NCI-H1048 (cell line): ENCODE measurements around the gene ATXN7L1.
"Not testable (repeated sequence)": the region's sequence is repeated elsewhere in the genome, so short reads cannot be mapped to it uniquely, and the experiment has no call there.

Experiments used
- DNase-seq: peaks from one replicate; lab custom pipeline; 2025; lab: John Stamatoyannopoulos, UW

ATXN7L1 gene

DNA sequence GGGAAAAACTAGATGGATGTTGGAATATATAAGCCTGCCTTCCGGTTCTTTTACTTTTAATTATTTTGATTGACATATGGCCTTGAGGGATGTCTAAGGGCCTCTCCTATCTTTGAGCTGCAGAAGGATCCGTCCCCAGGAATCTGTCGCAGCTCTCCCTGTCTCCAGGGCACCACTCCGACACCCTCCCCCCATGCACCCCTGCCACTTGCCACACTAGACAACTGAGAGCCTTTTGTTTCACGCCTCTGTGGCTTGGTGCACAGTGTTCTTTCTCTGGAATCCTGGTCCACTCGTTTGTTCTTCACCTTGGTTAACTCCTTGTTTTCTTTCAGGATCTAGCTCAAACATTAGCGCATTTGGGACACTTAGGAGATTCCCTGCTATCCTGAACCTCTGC, 171.0 kb downstream of the ATXN7L1 start:
- DNase-seq = no peak

DNA sequence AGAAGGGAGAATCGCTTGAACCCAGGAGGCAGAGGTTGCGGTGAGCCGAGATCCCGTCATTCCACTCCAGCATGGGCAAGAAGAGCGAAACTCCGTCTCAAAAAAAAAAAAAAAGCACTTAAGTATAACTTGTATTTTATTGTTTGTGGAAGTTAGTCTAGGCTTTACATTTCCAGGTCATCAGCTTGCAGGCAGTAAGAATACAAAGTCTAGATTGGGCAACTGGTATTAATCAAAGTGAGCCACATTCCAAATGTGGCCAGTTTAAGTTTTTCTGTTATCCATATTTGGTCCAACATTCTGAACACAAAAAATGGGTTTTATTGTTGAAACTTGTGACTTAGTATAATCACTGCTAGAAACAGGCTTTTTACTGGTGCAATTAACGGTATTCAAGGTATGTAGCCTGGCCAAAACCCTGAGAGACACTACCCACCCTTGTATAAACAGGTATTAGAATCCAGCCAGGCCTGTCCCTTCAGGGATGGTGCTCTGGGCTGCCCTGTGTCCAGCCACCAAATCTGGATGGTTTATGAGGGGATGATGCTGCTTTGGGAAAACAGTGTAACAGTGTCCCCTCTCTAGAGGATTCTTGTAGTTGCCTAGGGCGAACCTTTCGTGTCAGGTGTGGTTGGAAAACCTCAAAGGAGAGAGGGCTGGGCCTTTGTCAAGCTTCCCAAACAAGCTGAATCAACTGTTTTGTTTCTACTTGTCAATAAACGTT, 173.0 kb downstream of the ATXN7L1 start:
- no peak for DNase-seq

DNA sequence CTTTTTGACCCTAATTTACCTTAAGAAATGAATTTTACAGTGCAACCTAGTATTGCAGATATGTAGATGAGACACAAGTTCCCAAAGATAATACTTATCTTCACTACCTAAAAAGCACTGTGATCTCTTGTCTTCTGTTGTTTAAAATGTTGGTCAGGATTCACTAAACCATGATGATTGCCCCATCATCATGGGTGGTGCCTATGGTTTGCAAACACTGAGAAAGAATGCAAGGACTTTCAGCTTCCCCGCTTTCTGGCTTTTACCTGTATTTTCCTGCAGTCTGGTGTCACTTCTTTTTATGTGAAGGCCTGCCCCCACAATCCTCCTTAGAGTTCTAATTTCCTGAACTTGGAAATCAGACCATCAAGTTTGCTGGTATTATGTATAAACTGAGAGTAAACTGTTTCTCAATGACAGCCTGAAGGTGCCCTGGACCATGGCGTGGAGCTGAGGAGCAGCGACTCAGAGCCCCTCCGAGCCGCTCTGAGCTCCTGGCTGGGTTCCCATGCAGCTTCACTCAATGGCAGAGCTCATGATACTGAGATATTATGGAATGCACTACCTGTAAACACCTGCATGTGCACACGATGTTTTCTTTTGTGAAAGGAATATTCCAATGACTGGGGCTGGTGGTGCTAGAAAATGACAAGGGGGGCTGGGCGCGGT, 176.7 kb downstream of the ATXN7L1 start:
- DNase-seq = no peak

DNA sequence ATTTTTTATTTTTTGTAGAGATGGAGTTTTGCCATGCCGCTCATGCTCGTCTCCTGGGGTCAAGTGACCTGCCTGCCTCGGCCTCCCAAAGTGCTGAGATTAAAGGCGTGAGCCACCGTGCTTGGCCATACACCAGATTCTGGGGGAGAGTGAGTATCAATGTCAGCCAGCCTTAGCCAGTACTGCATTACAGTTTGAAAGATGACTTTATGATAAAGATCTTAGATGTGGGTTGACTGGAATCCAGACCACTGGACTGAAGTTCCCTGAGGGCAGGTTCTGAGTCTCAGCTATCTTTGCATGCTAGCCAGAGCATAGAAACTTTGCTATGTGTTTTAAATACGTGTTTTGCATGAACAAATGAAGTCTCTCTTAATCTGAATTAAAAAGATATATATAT, 177.9 kb downstream of the ATXN7L1 start:
- DNase-seq = no peak

- DNase-seq = no peak
Observed at GRCh38 chr7:105697753-105698152, 178.6 kb downstream of the ATXN7L1 start.

GRCh38 chr7:105697169-105697568, 179.2 kb downstream of the ATXN7L1 start:
- DNase-seq = not testable (repeated sequence)

DNA sequence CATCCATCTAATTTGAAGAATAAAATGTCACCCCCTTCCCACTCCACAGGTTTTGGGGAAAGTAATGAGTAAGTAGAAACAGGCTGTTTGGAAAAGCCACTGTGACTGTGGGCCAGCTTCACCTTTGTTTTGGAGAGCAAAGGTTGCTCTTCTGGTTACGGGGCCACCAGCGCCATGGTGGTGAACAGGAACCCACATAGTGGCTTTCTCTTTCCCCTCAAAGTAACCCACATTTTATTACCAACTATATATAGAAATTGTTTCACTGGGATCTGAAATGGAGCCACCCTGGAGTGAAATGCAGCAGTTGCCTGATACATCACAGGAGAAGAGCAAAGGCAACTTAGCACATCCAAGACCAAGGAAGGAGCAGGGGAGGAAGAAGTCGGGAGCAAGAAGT, 182.8 kb downstream of the ATXN7L1 start:
- DNase-seq = no peak

- peak; percentile 46 for DNase-seq
Observed at GRCh38 chr7:105691680-105692564, 184.5 kb downstream of the ATXN7L1 start.

DNA sequence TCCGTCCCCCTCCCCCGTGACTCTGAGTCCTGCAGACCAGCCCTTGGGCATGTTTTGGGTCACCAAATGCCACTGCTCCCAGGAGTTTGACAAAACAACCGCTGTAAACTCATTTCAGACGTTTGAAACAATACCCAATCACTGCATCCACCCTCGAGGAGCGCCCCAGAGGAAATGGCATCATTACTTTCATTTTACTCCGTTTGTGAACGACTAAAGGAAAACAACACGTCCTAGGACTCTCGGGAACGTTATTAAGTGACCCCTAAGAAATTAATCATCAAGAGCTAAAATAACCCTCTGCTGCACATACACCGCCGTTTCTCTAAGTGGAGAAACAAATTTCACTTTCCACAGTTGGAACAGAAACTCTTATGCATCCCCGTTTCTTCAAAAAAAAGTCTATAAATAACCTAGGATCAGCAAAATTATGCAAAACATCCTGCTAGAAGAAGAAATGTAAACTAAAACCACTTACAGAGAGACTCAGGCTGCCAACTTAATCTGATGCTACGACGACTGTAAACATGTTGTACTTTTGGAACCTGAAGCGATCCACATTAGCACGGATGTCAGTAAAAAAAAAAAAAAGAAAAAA, 185.2 kb downstream of the ATXN7L1 start:
- DNase-seq = no peak

DNA sequence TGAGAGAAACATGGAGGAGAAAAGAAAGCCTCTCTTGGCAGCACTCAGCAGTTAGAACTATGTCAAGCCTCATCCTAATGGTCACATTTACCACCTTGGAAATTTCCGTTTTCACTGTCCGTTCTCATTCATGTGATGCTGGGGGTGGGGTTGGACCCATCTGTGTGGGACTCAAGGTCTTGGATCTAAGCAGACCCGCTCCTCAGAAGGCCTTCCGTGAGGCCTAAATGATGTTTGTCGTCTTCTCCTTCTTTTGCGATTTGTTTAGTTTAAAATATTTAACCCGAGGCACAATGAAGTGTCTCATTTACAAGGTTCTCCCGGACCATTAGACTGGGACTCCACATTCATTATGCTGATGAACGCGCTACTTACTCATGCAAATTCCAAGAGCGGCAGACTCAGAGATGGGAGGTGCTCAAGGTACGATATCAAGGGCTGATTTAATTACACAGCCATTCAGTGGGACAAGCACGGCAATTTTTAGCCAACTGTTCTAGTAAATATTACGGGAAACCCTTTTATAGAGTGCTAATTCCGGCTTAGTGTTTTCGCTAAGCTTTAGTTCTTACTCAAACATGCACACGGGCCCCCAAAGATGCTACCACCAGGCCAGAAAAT, 186.0 kb downstream of the ATXN7L1 start:
- peak; percentile 79 for DNase-seq

GRCh38 chr7:105689067-105689819, 187.2 kb downstream of the ATXN7L1 start:
- DNase-seq = no peak

DNA sequence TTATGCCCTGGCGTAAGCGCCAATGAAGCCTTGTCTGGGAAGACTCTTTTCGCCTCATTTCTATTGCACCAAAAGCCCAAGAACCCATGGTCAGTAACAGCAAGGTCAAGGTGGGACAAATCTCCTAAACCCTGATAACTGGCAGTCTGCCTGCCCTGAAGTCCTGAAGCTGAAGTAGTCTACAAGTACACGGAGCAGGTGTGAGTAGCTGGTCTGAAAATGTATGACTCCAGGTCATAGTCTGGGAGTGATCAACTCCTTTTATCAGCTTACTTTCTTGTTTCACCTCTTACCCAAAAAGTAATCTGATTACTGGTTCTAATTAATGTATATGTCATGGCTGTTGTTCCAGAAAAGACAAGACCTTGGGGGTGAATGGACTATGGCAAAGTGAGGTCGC, 187.8 kb downstream of the ATXN7L1 start:
- no peak for DNase-seq

GRCh38 chr7:105685161-105685560, 191.2 kb downstream of the ATXN7L1 start:
- no peak for DNase-seq

- DNase-seq = no peak
Observed at GRCh38 chr7:105682341-105683060, 193.9 kb downstream of the ATXN7L1 start.

GRCh38 chr7:105680505-105681187, 195.8 kb downstream of the ATXN7L1 start:
- DNase-seq = no peak

DNA sequence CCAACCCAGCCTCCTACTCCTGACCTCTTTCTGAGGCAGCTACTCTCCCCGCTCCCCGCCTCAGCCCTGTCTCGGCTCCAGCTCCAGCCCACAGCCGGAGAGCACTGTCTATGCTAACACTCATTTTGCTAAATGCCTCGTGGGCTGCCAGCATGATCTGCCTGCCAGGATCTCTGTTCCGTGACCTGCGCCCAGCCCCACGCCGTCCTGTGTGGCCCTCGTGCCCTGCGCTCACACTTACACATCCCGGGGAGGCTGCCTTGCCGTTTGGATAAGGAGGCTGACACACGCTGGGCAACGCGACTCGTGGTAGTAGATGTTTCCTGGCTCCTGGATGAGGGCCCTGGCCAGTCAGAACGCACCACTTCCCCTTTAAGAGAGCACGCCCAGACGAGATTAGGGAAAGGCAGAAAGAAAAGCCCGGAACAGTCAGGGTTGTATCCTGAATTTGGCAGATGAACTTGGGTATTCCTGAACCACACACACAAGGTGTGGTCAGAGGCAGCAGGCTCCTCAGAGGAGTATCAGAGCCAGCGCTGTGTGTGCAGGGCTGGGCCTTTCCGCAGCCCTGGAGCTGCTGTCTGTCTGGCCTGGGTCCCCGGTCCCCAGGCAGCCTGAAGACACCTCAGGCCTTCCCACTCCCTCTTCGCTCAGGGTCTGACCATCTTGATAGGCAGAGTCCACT, 197.4 kb downstream of the ATXN7L1 start:
- DNase-seq = no peak

DNA sequence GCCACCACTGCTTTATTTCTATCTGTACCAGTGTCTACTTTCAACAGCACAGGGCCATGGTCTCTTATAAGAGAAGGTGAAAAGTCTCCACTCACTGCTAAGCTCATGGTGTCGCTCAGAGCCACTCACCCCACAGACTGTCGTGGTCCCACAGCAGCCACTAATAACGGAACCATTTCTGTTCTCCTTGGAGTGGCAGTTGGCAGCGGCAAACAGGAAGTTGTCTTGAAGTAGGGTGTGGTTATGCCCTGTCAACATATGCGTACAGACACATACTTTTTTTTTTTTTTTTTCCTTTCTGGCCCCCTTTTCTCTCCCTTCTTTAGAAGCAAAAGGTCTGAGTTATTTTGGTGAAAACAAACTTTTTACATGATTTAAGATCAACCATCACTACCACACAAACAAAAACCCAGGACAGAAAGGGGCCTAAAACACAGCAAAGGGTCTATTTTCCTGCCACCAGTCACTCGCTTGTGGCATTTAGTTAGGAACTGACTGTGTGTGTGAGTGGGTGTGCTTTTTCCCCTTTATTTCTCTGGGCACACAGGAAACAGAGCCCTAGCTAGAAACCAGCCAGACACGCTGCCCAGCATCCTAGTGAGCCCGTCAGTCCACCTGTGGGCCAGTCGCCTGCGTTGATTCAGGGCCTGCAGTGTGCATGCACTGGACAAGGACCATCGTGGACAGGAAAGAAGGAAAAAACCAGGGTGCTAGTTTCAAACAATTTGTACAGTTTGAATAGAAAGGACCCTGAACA, 198.4 kb downstream of the ATXN7L1 start:
- no peak for DNase-seq

DNA sequence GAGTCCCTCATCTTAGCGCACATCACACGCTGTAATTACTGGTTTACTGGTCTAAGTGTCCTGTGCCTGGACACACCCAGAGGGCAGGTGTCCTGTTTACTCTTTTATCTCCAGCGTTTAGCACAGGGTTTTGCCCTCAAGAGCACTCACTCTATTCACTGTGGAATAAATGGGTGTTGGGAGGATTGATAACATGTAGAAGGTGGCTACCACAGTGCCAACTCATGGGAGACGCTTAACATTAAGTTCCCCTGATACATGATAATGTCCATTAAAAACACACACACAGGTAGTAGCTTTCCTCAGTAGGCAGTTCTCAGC, 199.0 kb downstream of the ATXN7L1 start:
- no peak for DNase-seq

DNA sequence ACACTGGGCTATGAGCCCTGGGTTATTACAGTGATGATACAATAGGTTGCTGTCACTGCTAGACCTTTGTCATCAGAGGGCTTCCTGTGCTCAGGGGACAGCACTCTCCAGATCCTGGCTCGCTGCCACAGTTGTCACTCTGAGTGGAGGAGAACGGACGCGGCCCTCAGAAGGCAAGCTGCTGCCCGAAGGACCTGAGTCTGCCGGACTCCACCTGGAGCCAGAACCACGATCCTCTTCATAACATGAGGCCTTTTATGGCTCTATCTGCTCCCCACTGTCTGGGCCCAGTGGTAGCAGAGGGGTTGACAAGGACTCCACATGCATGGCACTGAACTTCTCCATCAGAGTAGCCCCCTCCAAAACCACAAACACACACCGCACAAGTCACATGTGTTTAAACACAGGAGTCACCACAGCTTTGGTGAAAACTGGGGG, 200.4 kb downstream of the ATXN7L1 start:
- DNase-seq = no peak
